HepG2 (cell line): ENCODE results near the gene SERPINA3. TPM values are rescaled to one million over a fixed set of nuclear protein-coding genes. Genes with fewer than 3 reads are reported as not detected.

ENCODE experiments used
- CREM ChIP-seq, 2 experiments: sonication (generic) in 1 of 2; formaldehyde crosslinking in 1 of 2; IDR thresholded peaks; 2 replicates each; pipeline versions ENCODE4 v1.4.0 to v1.6.1; 2016 to 2020; ENCODE audit warnings: antibody characterized with exemption in 1 of 2, mild to moderate bottlenecking in 1 of 2, missing genetic modification reagents in 1 of 2
- DNMT1 ChIP-seq: sonication (generic); formaldehyde crosslinking; IDR thresholded peaks from 2 replicates; pipeline ENCODE4 v1.5.1; 2020; ENCODE audit warnings: mild to moderate bottlenecking, missing genetic modification reagents
- DR1 ChIP-seq: sonication (generic); formaldehyde crosslinking; IDR thresholded peaks from 2 replicates; pipeline ENCODE4 v1.8.0; 2021; ENCODE audit warnings: mild to moderate bottlenecking, missing genetic modification reagents, inconsistent platforms
- FOXC1 ChIP-seq: sonication (generic); formaldehyde crosslinking; IDR thresholded peaks from 2 replicates; pipeline ENCODE4 v1.8.0; 2022; ENCODE audit warnings: mild to moderate bottlenecking, missing genetic modification reagents, borderline replicate concordance
- GZF1 ChIP-seq: sonication (generic); formaldehyde crosslinking; IDR thresholded peaks from 2 replicates; pipeline ENCODE4 v1.5.1; 2020; ENCODE audit warnings: mild to moderate bottlenecking, missing genetic modification reagents
- HOXA5 ChIP-seq: sonication (generic); formaldehyde crosslinking; IDR thresholded peaks from 2 replicates; pipeline ENCODE4 v1.4.0; 2020; ENCODE audit warnings: missing genetic modification reagents
- NFRKB ChIP-seq: fragments of 450-650 bp; IDR thresholded peaks from 2 replicates; pipeline ENCODE4 v1.6.1; 2017
- RFXAP ChIP-seq: sonication (generic); formaldehyde crosslinking; IDR thresholded peaks from 2 replicates; pipeline ENCODE4 v1.4.0; 2020; ENCODE audit warnings: missing genetic modification reagents, borderline replicate concordance
- SALL1 ChIP-seq: sonication (generic); formaldehyde crosslinking; IDR thresholded peaks from 2 replicates; pipeline ENCODE4 v1.8.0; 2022; ENCODE audit warnings: mild to moderate bottlenecking, missing genetic modification reagents
- SP5 ChIP-seq: IDR thresholded peaks from 2 replicates; pipeline ENCODE4 v1.6.1; 2016; ENCODE audit warnings: low read depth, borderline replicate concordance
- SUZ12 ChIP-seq: fragments of 150-350 bp; IDR thresholded peaks from 2 replicates; pipeline ENCODE4 v1.6.1; 2014; ENCODE audit warnings: low read depth, low read length
- TARDBP ChIP-seq: sonication (generic); formaldehyde crosslinking; IDR thresholded peaks from 2 replicates; pipeline ENCODE4 v1.8.0; 2022; ENCODE audit warnings: mild to moderate bottlenecking, missing genetic modification reagents
- ZFX ChIP-seq: sonication (generic); formaldehyde crosslinking; IDR thresholded peaks from 2 replicates; pipeline ENCODE4 v1.4.0; 2020; ENCODE audit warnings: mild to moderate bottlenecking, low read depth, missing genetic modification reagents, moderate library complexity
- ZNF251 ChIP-seq: sonication (generic); formaldehyde crosslinking; IDR thresholded peaks from 2 replicates; pipeline ENCODE4 v1.9.0; 2021; ENCODE audit warnings: mild to moderate bottlenecking, missing genetic modification reagents
- ZNF484 ChIP-seq: sonication (generic); formaldehyde crosslinking; IDR thresholded peaks from 2 replicates; pipeline ENCODE4 v1.5.1; 2020; ENCODE audit warnings: mild to moderate bottlenecking, low read depth, missing genetic modification reagents, borderline replicate concordance
- ZNF589 ChIP-seq: sonication (generic); formaldehyde crosslinking; conservative IDR thresholded peaks from 2 replicates; pipeline ENCODE4 v1.8.0; 2022; ENCODE audit warnings: mild to moderate bottlenecking, moderate library complexity, missing genetic modification reagents
- ZNF879 ChIP-seq: sonication (generic); formaldehyde crosslinking; IDR thresholded peaks from 2 replicates; pipeline ENCODE4 v1.8.1; 2023; ENCODE audit warnings: missing genetic modification reagents
- ZSCAN20 ChIP-seq: sonication (generic); formaldehyde crosslinking; IDR thresholded peaks from 2 replicates; pipeline ENCODE4 v1.4.0; 2020; ENCODE audit warnings: missing genetic modification reagents, mild to moderate bottlenecking, borderline replicate concordance
- ZSCAN31 ChIP-seq: sonication (generic); formaldehyde crosslinking; IDR thresholded peaks from 2 replicates; pipeline ENCODE4 v1.5.0; 2020; ENCODE audit warnings: low read depth, mild to moderate bottlenecking, missing genetic modification reagents
- ZSCAN9 ChIP-seq: IDR thresholded peaks from 2 replicates; pipeline ENCODE4 v1.6.1; 2016; ENCODE audit warnings: borderline replicate concordance
- polyA plus RNA-seq, 8 experiments: library from polyadenylated mRNA; depleted of rRNA in 3 of 8; stranded (reverse) in 7 of 8; unstranded in 1 of 8; fragments of >200 nt; fragmentation: Illumina TruSeq in 4 of 8; extraction: Trizol in 4 of 8; gene quantifications; 2 replicates each; pipeline versions ENCODE4 v1.2.1 to v1.2.3, GENCODE V29; 2011 to 2016; ENCODE audit warnings: low read depth in 4 of 8, missing spikeins in 1 of 8, mixed read lengths in 1 of 8; ENCODE audit not compliant: insufficient read depth in 1 of 8
- total RNA-seq, 5 experiments: library from RNA; depleted of rRNA; stranded (reverse); fragments of >200 nt; fragmentation: Illumina TruSeq; extraction: Trizol; gene quantifications; 2 replicates each; pipeline ENCODE4 v1.2.3, GENCODE V29; 2016; ENCODE audit warnings: low read depth in 1 of 5
- TF ChIP-seq, protein P1 (sequence below): sonication (generic); formaldehyde crosslinking; IDR thresholded peaks from 2 replicates; pipeline ENCODE4 v1.4.0; 2020; ENCODE audit warnings: mild to moderate bottlenecking, missing genetic modification reagents
- TF ChIP-seq, protein P2 (sequence below): sonication (generic); formaldehyde crosslinking; IDR thresholded peaks from 2 replicates; pipeline ENCODE4 v1.8.1; 2023; ENCODE audit warnings: mild to moderate bottlenecking, missing genetic modification reagents
- TF ChIP-seq, protein P3 (sequence below): IDR thresholded peaks from 2 replicates; pipeline ENCODE4 v1.6.1; 2016
- TF ChIP-seq, protein P4 (sequence below): sonication (generic); formaldehyde crosslinking; IDR thresholded peaks from 2 replicates; pipeline ENCODE4 v1.9.0; 2021; ENCODE audit warnings: missing genetic modification reagents, borderline replicate concordance

Gene SERPINA3
- total and polyA plus RNA-seq, 2 of the 13 experiments (the other 11 are each of a cell fraction or from before 2014, with no cell fraction given) = 825 to 2,200 TPM

DNA sequence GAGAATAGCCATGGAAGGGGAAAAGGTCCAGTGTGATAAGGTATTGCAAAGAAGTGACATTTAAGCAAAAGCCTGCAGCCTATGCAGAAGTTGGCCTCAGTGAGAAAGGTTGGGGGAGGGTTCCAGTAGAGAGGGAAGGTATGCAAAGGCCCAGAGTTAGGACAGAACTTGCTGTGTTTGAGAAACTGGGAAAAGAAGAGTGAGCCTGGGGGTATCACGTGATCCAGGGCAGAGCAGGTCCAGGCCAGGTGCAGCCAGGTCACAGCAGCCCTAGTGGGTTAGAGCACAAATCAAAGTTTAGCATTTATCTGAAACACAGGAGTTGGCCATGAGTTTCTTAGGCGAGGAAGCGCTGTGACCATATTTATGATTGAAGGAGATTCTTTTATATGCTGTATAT is 29.3 kb upstream of the SERPINA3 start (continued):
- TF ChIP-seq, protein P1, sequence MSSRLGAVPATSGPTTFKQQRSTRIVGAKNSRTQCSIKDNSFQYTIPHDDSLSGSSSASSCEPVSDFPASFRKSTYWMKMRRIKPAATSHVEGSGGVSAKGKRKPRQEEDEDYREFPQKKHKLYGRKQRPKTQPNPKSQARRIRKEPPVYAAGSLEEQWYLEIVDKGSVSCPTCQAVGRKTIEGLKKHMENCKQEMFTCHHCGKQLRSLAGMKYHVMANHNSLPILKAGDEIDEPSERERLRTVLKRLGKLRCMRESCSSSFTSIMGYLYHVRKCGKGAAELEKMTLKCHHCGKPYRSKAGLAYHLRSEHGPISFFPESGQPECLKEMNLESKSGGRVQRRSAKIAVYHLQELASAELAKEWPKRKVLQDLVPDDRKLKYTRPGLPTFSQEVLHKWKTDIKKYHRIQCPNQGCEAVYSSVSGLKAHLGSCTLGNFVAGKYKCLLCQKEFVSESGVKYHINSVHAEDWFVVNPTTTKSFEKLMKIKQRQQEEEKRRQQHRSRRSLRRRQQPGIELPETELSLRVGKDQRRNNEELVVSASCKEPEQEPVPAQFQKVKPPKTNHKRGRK (CRISPR knock-in tag) = no peak
- TF ChIP-seq NFRKB (no peak), SALL1 (no peak), SP5 (CRISPR knock-in tag) (0 out of 2 replicates have a peak, but pooled peaks have one; percentile 17), CREM (IDR thresholded peaks at IDR 0.05) (no peak), CREM (CRISPR knock-in tag; IDR thresholded peaks at IDR 0.05) (no peak), ZSCAN20 (CRISPR knock-in tag) (no peak), RFXAP (CRISPR knock-in tag) (no peak), TARDBP (0 out of 2 replicates have a peak, but pooled peaks have one; percentile 9), DR1 (no peak), DNMT1 (CRISPR knock-in tag) (no peak), ZNF251 (CRISPR knock-in tag) (no peak), ZNF484 (CRISPR knock-in tag) (no peak), GZF1 (CRISPR knock-in tag) (no peak), FOXC1 (no peak), ZNF879 (CRISPR knock-in tag) (no peak), ZFX (CRISPR knock-in tag) (peak; percentile 26; the same call in 1 of the 2 replicates), ZSCAN9 (CRISPR knock-in tag) (0 out of 2 replicates have a peak, but pooled peaks have one; percentile 21), ZNF589 (no peak), HOXA5 (CRISPR knock-in tag) (no peak), ZSCAN31 (CRISPR knock-in tag) (no peak), SUZ12 (no peak)
- TF ChIP-seq, protein P2, sequence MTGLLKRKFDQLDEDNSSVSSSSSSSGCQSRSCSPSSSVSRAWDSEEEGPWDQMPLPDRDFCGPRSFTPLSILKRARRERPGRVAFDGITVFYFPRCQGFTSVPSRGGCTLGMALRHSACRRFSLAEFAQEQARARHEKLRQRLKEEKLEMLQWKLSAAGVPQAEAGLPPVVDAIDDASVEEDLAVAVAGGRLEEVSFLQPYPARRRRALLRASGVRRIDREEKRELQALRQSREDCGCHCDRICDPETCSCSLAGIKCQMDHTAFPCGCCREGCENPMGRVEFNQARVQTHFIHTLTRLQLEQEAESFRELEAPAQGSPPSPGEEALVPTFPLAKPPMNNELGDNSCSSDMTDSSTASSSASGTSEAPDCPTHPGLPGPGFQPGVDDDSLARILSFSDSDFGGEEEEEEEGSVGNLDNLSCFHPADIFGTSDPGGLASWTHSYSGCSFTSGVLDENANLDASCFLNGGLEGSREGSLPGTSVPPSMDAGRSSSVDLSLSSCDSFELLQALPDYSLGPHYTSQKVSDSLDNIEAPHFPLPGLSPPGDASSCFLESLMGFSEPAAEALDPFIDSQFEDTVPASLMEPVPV (CRISPR knock-in tag) = no peak
- TF ChIP-seq, protein P3, sequence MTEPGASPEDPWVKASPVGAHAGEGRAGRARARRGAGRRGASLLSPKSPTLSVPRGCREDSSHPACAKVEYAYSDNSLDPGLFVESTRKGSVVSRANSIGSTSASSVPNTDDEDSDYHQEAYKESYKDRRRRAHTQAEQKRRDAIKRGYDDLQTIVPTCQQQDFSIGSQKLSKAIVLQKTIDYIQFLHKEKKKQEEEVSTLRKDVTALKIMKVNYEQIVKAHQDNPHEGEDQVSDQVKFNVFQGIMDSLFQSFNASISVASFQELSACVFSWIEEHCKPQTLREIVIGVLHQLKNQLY (CRISPR knock-in tag) = peak; percentile 71; the same call in 1 of the 2 replicates
- TF ChIP-seq, protein P4, sequence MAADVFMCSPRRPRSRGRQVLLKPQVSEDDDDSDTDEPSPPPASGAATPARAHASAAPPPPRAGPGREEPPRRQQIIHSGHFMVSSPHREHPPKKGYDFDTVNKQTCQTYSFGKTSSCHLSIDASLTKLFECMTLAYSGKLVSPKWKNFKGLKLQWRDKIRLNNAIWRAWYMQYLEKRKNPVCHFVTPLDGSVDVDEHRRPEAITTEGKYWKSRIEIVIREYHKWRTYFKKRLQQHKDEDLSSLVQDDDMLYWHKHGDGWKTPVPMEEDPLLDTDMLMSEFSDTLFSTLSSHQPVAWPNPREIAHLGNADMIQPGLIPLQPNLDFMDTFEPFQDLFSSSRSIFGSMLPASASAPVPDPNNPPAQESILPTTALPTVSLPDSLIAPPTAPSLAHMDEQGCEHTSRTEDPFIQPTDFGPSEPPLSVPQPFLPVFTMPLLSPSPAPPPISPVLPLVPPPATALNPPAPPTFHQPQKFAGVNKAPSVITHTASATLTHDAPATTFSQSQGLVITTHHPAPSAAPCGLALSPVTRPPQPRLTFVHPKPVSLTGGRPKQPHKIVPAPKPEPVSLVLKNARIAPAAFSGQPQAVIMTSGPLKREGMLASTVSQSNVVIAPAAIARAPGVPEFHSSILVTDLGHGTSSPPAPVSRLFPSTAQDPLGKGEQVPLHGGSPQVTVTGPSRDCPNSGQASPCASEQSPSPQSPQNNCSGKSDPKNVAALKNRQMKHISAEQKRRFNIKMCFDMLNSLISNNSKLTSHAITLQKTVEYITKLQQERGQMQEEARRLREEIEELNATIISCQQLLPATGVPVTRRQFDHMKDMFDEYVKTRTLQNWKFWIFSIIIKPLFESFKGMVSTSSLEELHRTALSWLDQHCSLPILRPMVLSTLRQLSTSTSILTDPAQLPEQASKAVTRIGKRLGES (CRISPR knock-in tag) = no peak
